Neural cell (in vitro differentiated cells): ENCODE measurements around the gene HRH1. TPM values are rescaled to one million over a fixed set of nuclear protein-coding genes. Genes with fewer than 3 reads are reported as not detected.

Experiments
- H2AFZ ChIP-seq: fragments of 200-600, 300-800 bp; sonication (generic), shearing (Covaris generic); 2 replicates; pipeline ENCODE4 v1.6.0; 2014; ENCODE audit warnings: low read depth, mild to moderate bottlenecking, antibody characterized with exemption, low read length, moderate library complexity
- H3F3A ChIP-seq: fragments of 200-600 bp; shearing (Covaris generic); 2 replicates; pipeline ENCODE4 v1.6.1; 2016; ENCODE audit warnings: mild to moderate bottlenecking, moderate library complexity, mixed read lengths, antibody characterized with exemption, low read length; ENCODE audit not compliant: insufficient read depth, poor library complexity, severe bottlenecking
- H3K27ac ChIP-seq: fragments of 200-600, 300-800 bp; sonication (generic), shearing (Covaris generic); 2 replicates; pipeline ENCODE4 v1.5.1; 2014; ENCODE audit warnings: mild to moderate bottlenecking, low read length, moderate library complexity
- H3K27me3 ChIP-seq: fragments of 300-800, 200-600 bp; sonication (generic), shearing (Covaris generic); 2 replicates; pipeline ENCODE4 v1.6.0; 2014; ENCODE audit warnings: mild to moderate bottlenecking, low read depth, low read length, moderate library complexity; ENCODE audit not compliant: insufficient read depth
- H3K36me3 ChIP-seq: fragments of 300-800, 200-600 bp; sonication (generic), shearing (Covaris generic); 2 replicates; pipeline ENCODE4 v1.5.1; 2014; ENCODE audit warnings: mild to moderate bottlenecking, antibody characterized with exemption, low read length, moderate library complexity; ENCODE audit not compliant: insufficient read depth
- H3K4me2 ChIP-seq: fragments of 300-800, 200-600 bp; sonication (generic), shearing (Covaris generic); 2 replicates; pipeline ENCODE4 v1.6.0; 2014; ENCODE audit warnings: mild to moderate bottlenecking, low read length
- H3K4me3 ChIP-seq: fragments of 300-800, 200-600 bp; sonication (generic), shearing (Covaris generic); 2 replicates; pipeline ENCODE4 v1.5.1; 2014; ENCODE audit warnings: mild to moderate bottlenecking, low read length, moderate library complexity
- H3K79me2 ChIP-seq: fragments of 200-600 bp; shearing (Covaris generic); replicated peaks from 2 replicates; pipeline ENCODE4 v1.6.0; 2014; ENCODE audit warnings: mild to moderate bottlenecking, low read length, moderate library complexity; ENCODE audit not compliant: insufficient read depth
- H3K9ac ChIP-seq: fragments of 300-800, 200-600 bp; sonication (generic), shearing (Covaris generic); 2 replicates; pipeline ENCODE4 v1.6.1; 2016; ENCODE audit warnings: mild to moderate bottlenecking, low read length, mixed read lengths
- H3K9me2 ChIP-seq: fragments of 200-600 bp; shearing (Covaris generic); 2 replicates; pipeline ENCODE4 v1.6.1; 2016; ENCODE audit warnings: mild to moderate bottlenecking, low read length, mixed read lengths; ENCODE audit not compliant: insufficient read depth
- H3K9me3 ChIP-seq: fragments of 200-600, 300-800 bp; sonication (generic), shearing (Covaris generic); 2 replicates; pipeline ENCODE4 v1.6.1; 2016; ENCODE audit warnings: mild to moderate bottlenecking, mixed run types, low read length, moderate library complexity, mixed read lengths
- H4K20me1 ChIP-seq: fragments of 200-600 bp; shearing (Covaris generic); 2 replicates; pipeline ENCODE4 v1.6.1; 2016; ENCODE audit warnings: mild to moderate bottlenecking, mixed run types; ENCODE audit not compliant: insufficient read depth
- EP300 ChIP-seq: fragments of 450-650 bp; conservative IDR thresholded peaks from 2 replicates; pipeline ENCODE4 v1.6.1; 2014; ENCODE audit warnings: antibody characterized with exemption, mild to moderate bottlenecking, moderate library complexity; ENCODE audit not compliant: poor library complexity, severe bottlenecking
- EZH2 ChIP-seq: fragments of 200-600, 300-800 bp; shearing (Covaris generic), sonication (generic); IDR thresholded peaks from 2 replicates; pipeline ENCODE4 v1.6.1; 2014; ENCODE audit warnings: antibody characterized with exemption, low read length, borderline replicate concordance, mild to moderate bottlenecking; ENCODE audit not compliant: insufficient read depth, poor library complexity, severe bottlenecking
- MXI1 ChIP-seq: fragments of 450-650 bp; conservative IDR thresholded peaks from 2 replicates; pipeline ENCODE4 v1.6.1; 2014; ENCODE audit warnings: antibody characterized with exemption, mild to moderate bottlenecking; ENCODE audit not compliant: poor library complexity, severe bottlenecking
- POLR2AphosphoS5 ChIP-seq: IDR thresholded peaks from 2 replicates; pipeline ENCODE4 v1.6.1; 2012
- RAD21 ChIP-seq: fragments of 450-650 bp; conservative IDR thresholded peaks from 2 replicates; pipeline ENCODE4 v1.6.1; 2014; ENCODE audit warnings: antibody characterized with exemption, mild to moderate bottlenecking, moderate library complexity
- SMC3 ChIP-seq: fragments of 450-650 bp; conservative IDR thresholded peaks from 2 replicates; pipeline ENCODE4 v1.6.1; 2014; ENCODE audit warnings: antibody characterized with exemption, mild to moderate bottlenecking, moderate library complexity; ENCODE audit not compliant: poor library complexity
- TAF1 ChIP-seq: IDR thresholded peaks from 2 replicates; pipeline ENCODE4 v1.6.1; 2012; ENCODE audit warnings: low read depth
- polyA plus RNA-seq: library from polyadenylated mRNA; depleted of rRNA; stranded (reverse); fragments of >200 nt; gene quantifications from 2 replicates; pipeline ENCODE4 v1.2.3, GENCODE V29; 2014
- TF ChIP-seq, protein P1 (sequence below): fragments of 450-650 bp; IDR thresholded peaks from 2 replicates; pipeline ENCODE4 v1.5.1; 2014; ENCODE audit warnings: antibody characterized with exemption, mild to moderate bottlenecking, moderate library complexity; ENCODE audit not compliant: poor library complexity, severe bottlenecking
- TF ChIP-seq, protein P2 (sequence below): IDR thresholded peaks from 2 replicates; pipeline ENCODE4 v1.6.1; 2012; ENCODE audit warnings: borderline replicate concordance

Gene HRH1
- polyA plus RNA-seq, 1 donor from 2014 or later, result 0.06 TPM

DNA sequence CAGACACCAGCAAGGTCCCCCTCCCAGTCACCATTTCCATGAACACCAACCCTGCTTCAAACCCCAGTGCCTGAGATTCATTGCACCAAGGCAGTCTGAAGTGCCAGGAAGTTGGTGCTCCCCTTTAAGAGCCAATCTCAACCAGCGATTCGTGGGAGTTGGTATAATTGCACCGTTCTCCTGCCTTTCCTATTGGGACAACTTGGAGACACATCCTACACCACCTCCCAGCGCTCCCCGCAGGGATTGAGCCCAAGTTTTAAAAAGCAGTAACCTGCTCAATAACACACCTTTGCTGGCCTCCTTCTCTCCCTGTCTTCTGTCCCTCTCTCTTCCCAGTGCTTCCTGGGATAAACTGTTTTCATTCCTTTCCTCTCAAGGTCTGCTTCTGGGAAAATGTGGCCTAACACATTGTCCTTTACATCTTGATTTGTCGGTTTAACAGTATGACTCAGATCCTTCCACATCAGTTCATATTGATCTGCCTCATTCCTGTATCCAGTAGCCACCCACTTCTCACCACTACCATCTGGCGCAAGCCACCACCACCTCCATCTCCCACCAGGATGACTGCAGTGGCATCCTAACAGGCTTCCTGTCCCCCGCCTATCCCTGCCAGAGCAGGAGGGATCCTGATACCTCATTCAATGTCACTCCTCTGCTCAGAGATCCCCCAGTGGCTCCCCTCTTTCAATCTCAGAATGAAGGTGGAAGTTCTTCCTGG lies 37.8 kb upstream of the HRH1 start:
- TF ChIP-seq RAD21 (no peak), EZH2 (no peak)
- Histone ChIP-seq H3K4me3 (no peak overlapping the region), H3K4me2 (no peak overlapping the region), H3K27ac (no peak overlapping the region), H3K27me3 (no peaks in the 10 kb centered on the region), H2AFZ (no peak overlapping the region), H3K36me3 (no peaks in the 10 kb centered on the region), H3K9me3 (no peaks in the 10 kb centered on the region), H3K79me2 (no peaks in the 10 kb centered on the region), H3K9ac (no peak overlapping the region), H4K20me1 (no peaks in the 10 kb centered on the region), H3K9me2 (no peaks in the 10 kb centered on the region), H3F3A (no peaks in the 10 kb centered on the region)

DNA sequence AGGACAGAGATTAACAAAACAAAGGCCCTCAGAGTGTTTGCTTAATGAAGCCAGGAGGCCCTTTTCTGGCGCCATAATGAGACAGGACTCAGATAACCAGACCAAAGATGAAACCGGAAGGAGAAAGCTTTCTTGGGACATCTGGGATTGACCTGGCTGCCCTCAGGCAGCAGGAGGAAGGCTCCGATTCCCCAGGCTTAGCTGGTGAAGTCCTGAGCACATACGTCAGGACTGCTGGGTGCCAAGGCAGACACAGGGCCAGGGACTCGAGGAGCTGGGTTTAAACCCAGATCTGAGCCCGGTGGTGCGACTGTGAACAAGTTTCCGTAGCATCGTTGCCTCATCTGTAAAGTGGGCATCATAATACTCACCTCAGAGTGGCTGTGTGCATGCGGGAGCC lies 36.7 kb upstream of the HRH1 start:
- H3K4me3 ChIP-seq, result no peak overlapping the region
- H3K4me2 ChIP-seq, result no peak overlapping the region
- H2AFZ ChIP-seq, result no peak overlapping the region
- no peak overlapping the region for H3K9ac ChIP-seq
- H4K20me1 ChIP-seq, result no peaks in the 10 kb centered on the region
- no peaks in the 10 kb centered on the region for H3K36me3 ChIP-seq
- TF ChIP-seq EP300, result no peak
- no peak for TF ChIP-seq SMC3
- no peak for TF ChIP-seq MXI1
- no peak for TF ChIP-seq POLR2AphosphoS5
- TF ChIP-seq, protein P1, sequence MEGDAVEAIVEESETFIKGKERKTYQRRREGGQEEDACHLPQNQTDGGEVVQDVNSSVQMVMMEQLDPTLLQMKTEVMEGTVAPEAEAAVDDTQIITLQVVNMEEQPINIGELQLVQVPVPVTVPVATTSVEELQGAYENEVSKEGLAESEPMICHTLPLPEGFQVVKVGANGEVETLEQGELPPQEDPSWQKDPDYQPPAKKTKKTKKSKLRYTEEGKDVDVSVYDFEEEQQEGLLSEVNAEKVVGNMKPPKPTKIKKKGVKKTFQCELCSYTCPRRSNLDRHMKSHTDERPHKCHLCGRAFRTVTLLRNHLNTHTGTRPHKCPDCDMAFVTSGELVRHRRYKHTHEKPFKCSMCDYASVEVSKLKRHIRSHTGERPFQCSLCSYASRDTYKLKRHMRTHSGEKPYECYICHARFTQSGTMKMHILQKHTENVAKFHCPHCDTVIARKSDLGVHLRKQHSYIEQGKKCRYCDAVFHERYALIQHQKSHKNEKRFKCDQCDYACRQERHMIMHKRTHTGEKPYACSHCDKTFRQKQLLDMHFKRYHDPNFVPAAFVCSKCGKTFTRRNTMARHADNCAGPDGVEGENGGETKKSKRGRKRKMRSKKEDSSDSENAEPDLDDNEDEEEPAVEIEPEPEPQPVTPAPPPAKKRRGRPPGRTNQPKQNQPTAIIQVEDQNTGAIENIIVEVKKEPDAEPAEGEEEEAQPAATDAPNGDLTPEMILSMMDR, result no peak
- TF ChIP-seq RAD21, result no peak
- no peak for TF ChIP-seq TAF1
- TF ChIP-seq, protein P2, sequence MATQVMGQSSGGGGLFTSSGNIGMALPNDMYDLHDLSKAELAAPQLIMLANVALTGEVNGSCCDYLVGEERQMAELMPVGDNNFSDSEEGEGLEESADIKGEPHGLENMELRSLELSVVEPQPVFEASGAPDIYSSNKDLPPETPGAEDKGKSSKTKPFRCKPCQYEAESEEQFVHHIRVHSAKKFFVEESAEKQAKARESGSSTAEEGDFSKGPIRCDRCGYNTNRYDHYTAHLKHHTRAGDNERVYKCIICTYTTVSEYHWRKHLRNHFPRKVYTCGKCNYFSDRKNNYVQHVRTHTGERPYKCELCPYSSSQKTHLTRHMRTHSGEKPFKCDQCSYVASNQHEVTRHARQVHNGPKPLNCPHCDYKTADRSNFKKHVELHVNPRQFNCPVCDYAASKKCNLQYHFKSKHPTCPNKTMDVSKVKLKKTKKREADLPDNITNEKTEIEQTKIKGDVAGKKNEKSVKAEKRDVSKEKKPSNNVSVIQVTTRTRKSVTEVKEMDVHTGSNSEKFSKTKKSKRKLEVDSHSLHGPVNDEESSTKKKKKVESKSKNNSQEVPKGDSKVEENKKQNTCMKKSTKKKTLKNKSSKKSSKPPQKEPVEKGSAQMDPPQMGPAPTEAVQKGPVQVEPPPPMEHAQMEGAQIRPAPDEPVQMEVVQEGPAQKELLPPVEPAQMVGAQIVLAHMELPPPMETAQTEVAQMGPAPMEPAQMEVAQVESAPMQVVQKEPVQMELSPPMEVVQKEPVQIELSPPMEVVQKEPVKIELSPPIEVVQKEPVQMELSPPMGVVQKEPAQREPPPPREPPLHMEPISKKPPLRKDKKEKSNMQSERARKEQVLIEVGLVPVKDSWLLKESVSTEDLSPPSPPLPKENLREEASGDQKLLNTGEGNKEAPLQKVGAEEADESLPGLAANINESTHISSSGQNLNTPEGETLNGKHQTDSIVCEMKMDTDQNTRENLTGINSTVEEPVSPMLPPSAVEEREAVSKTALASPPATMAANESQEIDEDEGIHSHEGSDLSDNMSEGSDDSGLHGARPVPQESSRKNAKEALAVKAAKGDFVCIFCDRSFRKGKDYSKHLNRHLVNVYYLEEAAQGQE, result no peak
- TF ChIP-seq EZH2, result no peak
- no peaks in the 10 kb centered on the region for H3K27me3 ChIP-seq
- no peaks in the 10 kb centered on the region for H3K9me3 ChIP-seq
- H3K27ac ChIP-seq, result no peak overlapping the region
- H3K9me2 ChIP-seq, result no peaks in the 10 kb centered on the region
- no peaks in the 10 kb centered on the region for H3F3A ChIP-seq
- H3K79me2 ChIP-seq, result no peaks in the 10 kb centered on the region
